Measurements from ENCODE around the gene MYO9B. TPM values are rescaled to one million over a fixed set of nuclear protein-coding genes. Genes with fewer than 3 reads are reported as not detected.

Gene MYO9B
- polyA plus RNA-seq, 1 donor (not counting 4 experiments of a cell fraction or from before 2014, with no cell fraction given): 14.3 TPM

DNA sequence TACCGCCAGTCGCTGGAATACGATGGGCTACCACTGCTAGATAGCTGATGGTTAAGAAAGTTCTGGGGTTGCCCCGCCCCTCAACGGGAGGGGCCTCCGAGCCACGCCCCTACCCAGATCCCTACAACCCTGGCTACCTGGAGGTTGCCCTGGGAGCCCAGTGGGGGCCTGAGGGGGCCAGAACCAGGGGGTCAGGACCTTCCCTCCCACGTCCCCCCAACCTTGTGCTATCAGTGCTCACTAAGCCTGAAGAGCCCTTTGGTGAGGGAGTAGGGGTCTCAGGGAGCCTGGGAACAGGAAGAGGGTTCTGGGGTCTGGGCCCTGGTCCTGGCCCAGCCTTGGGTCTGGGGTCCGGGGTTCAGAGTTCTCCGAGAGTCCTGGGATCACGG lies 159.3 kb downstream of the MYO9B start:
- no peak for TF ChIP-seq EZH2 (IDR thresholded peaks at IDR 0.05; ENCODE audit: low read length)
- TF ChIP-seq, protein P1, sequence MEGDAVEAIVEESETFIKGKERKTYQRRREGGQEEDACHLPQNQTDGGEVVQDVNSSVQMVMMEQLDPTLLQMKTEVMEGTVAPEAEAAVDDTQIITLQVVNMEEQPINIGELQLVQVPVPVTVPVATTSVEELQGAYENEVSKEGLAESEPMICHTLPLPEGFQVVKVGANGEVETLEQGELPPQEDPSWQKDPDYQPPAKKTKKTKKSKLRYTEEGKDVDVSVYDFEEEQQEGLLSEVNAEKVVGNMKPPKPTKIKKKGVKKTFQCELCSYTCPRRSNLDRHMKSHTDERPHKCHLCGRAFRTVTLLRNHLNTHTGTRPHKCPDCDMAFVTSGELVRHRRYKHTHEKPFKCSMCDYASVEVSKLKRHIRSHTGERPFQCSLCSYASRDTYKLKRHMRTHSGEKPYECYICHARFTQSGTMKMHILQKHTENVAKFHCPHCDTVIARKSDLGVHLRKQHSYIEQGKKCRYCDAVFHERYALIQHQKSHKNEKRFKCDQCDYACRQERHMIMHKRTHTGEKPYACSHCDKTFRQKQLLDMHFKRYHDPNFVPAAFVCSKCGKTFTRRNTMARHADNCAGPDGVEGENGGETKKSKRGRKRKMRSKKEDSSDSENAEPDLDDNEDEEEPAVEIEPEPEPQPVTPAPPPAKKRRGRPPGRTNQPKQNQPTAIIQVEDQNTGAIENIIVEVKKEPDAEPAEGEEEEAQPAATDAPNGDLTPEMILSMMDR (optimal IDR thresholded peaks at IDR 0.05 in 1 of 3, IDR thresholded peaks at IDR 0.05 in 1 of 3, conservative IDR thresholded peaks at IDR 0.05 in 1 of 3; ENCODE audit: extremely low read depth in 1 of 3, insufficient read depth in 2 of 3, low read length in 3 of 3): no peak
- FAIRE-seq: no peak
- no peak overlapping the region for H2AFZ ChIP-seq (ENCODE audit: control insufficient read depth, low read length)
- peak overlapping the region; percentile 70 for H3K9ac ChIP-seq (ENCODE audit: control insufficient read depth, extremely low read depth, insufficient read depth, low read length)
- H3K9me1 ChIP-seq (ENCODE audit: control insufficient read depth, extremely low read depth, insufficient read depth, low read length): no peaks in the 10 kb centered on the region
- H3K4me2 ChIP-seq (ENCODE audit: control insufficient read depth, extremely low read depth, insufficient read depth, low read depth, low read length): peak overlapping the region; percentile 92
- peaks cover 19 to 20% of the 10 kb centered on the region in 2 experiments for H3K36me3 ChIP-seq (ENCODE audit: control insufficient read depth in 2 of 2, extremely low read depth in 1 of 2, insufficient read depth in 2 of 2, low read length in 2 of 2)
- H3K79me2 ChIP-seq (ENCODE audit: control insufficient read depth, insufficient read depth, low read length): peaks cover 28% of the 10 kb centered on the region
- H3K27ac ChIP-seq (ENCODE audit: control insufficient read depth, insufficient read depth, low read length): peak overlapping the region; percentile 60
- DNase-seq (ENCODE audit: low read depth, low spot score): no peak
- peaks cover 4% of the 10 kb centered on the region for H4K20me1 ChIP-seq (ENCODE audit: control insufficient read depth, extremely low read depth, insufficient read depth, low read length)
- peak overlapping the region; percentile 52 to 83 (median 79) for H3K4me3 ChIP-seq (ENCODE audit: control insufficient read depth in 2 of 3, extremely low read depth in 1 of 3, insufficient read depth in 2 of 3, low read depth in 1 of 3, low read length in 3 of 3)
- dilution Hi-C loops (cut with MboI; ENCODE audit: extremely low pct_ligation_motif_present, low sequenced_read_pairs): no loop called here
- H3K9me3 ChIP-seq (ENCODE audit: control insufficient read depth, low read depth, low read length): no peaks in the 10 kb centered on the region
- peaks cover 14% of the 10 kb centered on the region for H3K4me1 ChIP-seq (ENCODE audit: control insufficient read depth, extremely low read depth, insufficient read depth, low read length)
- no peaks in the 10 kb centered on the region for H3K27me3 ChIP-seq (ENCODE audit: control insufficient read depth, extremely low read depth, insufficient read depth, low read length)

DNA sequence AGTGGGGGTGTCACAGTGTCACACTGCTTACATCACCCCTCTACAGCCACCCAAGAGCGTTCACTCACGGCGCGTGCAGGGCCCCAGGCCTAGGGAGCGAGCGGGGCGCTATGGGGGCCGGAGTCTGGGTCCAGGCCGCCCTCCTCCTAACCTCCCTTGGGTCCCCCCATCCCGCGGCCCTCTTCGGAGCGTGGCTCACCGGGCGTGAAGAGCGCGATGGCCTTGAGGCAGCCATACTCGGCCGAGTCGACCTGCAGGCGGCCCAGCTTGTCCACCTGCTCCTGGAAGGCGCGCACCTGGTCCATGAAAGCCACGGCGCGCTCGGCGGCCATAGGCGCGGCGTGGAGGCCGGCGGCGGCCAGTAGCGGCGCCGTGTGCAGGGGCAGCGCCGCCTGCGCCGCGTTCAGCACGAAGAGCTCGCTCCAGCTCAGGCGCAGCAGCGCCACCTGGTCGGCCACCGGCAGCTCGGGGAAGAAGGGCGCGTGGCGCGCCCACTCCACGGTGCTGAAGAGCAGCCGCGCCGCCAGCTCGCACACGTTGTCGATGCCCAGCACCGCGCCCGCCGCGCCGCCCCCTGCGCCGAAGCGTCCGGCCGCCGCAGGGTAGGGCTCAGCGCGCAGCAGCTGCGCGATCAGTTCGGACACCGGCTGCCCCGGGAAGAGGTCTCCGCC lies 159.9 kb downstream of the MYO9B start:
- Histone ChIP-seq H3K9me3 (ENCODE audit: control insufficient read depth, low read depth, low read length) (no peaks in the 10 kb centered on the region), H3K4me3 (ENCODE audit: control insufficient read depth in 2 of 3, extremely low read depth in 1 of 3, insufficient read depth in 2 of 3, low read depth in 1 of 3, low read length in 3 of 3) (peak overlapping the region; percentile 52 to 83 (median 79)), H3K79me2 (ENCODE audit: control insufficient read depth, insufficient read depth, low read length) (peaks cover 28% of the 10 kb centered on the region), H3K27me3 (ENCODE audit: control insufficient read depth, extremely low read depth, insufficient read depth, low read length) (no peaks in the 10 kb centered on the region), H4K20me1 (ENCODE audit: control insufficient read depth, extremely low read depth, insufficient read depth, low read length) (peaks cover 4% of the 10 kb centered on the region), H2AFZ (ENCODE audit: control insufficient read depth, low read length) (peak overlapping the region; percentile 19), H3K27ac (ENCODE audit: control insufficient read depth, insufficient read depth, low read length) (peak overlapping the region; percentile 60), H3K4me1 (ENCODE audit: control insufficient read depth, extremely low read depth, insufficient read depth, low read length) (peaks cover 14% of the 10 kb centered on the region), H3K9me1 (ENCODE audit: control insufficient read depth, extremely low read depth, insufficient read depth, low read length) (no peaks in the 10 kb centered on the region), H3K36me3 (ENCODE audit: control insufficient read depth in 2 of 2, extremely low read depth in 1 of 2, insufficient read depth in 2 of 2, low read length in 2 of 2) (peaks cover 19 to 20% of the 10 kb centered on the region in 2 experiments), H3K9ac (ENCODE audit: control insufficient read depth, extremely low read depth, insufficient read depth, low read length) (peak overlapping the region; percentile 70), H3K4me2 (ENCODE audit: control insufficient read depth, extremely low read depth, insufficient read depth, low read depth, low read length) (peak overlapping the region; percentile 92)
- dilution Hi-C loops (cut with MboI; ENCODE audit: extremely low pct_ligation_motif_present, low sequenced_read_pairs): no loop called here
- FAIRE-seq (no peak), DNase-seq (ENCODE audit: low read depth, low spot score) (no peak)
- no peak for TF ChIP-seq EZH2 (IDR thresholded peaks at IDR 0.05; ENCODE audit: low read length)
- TF ChIP-seq, protein P1 (optimal IDR thresholded peaks at IDR 0.05 in 1 of 3, IDR thresholded peaks at IDR 0.05 in 1 of 3, conservative IDR thresholded peaks at IDR 0.05 in 1 of 3; ENCODE audit: extremely low read depth in 1 of 3, insufficient read depth in 2 of 3, low read length in 3 of 3): peak in 2 of 3 experiments; percentile 51 to 72
